HG03039 (cell line): ENCODE data around the gene STRA8.

Source experiments
- ATAC-seq: cut with Tn5 transposase; IDR thresholded peaks from one replicate; pipeline ENCODE4 v1.9.1; 2021; ENCODE audit warnings: mild to moderate bottlenecking, moderate library complexity; ENCODE audit not compliant: unreplicated experiment

Gene STRA8

GRCh38 chr7:135300913-135301765 is 67.5 kb downstream of the STRA8 start:
- no peak for ATAC-seq
